ENCODE results near the gene CNGA3. TPM values are rescaled to one million over a fixed set of nuclear protein-coding genes. Genes with fewer than 3 reads are reported as not detected.
"Not testable (repeated sequence)": the region's sequence is repeated elsewhere in the genome, so short reads cannot be mapped to it uniquely, and the experiment has no call there.

Gene CNGA3
- total and polyA plus RNA-seq, 4 experiments from 2014 or later: not detected

DNA sequence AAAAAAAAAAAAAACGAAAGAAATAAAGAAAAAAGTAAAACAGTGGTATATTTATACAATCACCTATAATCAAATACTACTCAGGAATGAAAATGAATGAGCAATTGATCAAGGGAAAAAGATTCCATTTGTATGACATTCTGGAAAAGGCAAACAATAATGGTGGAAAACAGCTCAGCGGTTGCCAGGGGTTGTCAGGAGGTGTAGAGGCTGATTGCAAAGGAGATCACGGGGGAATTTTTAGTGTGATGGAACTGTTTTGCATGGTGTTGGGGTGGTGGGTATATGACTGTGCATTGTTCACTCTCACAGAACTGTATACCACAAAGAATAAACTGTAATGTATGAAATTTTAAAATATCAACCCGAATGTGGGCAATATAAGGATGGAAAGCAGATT, 52.9 kb downstream of the CNGA3 start:
- H3K9me3 Mint-ChIP-seq: no peaks in the 10 kb centered on the region
- no peaks in the 10 kb centered on the region for H3K4me1 ChIP-seq (ENCODE audit: insufficient read depth, low read length)
- DNase-seq: no peak
- no peak overlapping the region for H3K27ac ChIP-seq (ENCODE audit: low read depth, low read length)
- H3K27ac Mint-ChIP-seq: no peak overlapping the region
- no peak overlapping the region for H3K4me3 ChIP-seq (ENCODE audit: low read length in 2 of 2)
- peaks cover 21 to 22% of the 10 kb centered on the region in 2 donors for H3K27me3 Mint-ChIP-seq
- intact Hi-C loops (cut with micrococcal nuclease): no loop called here
- H3K27me3 ChIP-seq (ENCODE audit: insufficient read depth, low read length): no peaks in the 10 kb centered on the region
- H3K36me3 ChIP-seq (ENCODE audit: insufficient read depth, low read length): no peaks in the 10 kb centered on the region
- H3K4me3 Mint-ChIP-seq: no peak overlapping the region
- H3K9me3 ChIP-seq (ENCODE audit: control insufficient read depth in 1 of 2, low read length in 2 of 2): no peaks in the 10 kb centered on the region
- ChIA-PET POLR2A (ENCODE audit: partially characterized antibody) (no interaction called here), CTCF (ENCODE audit: partially characterized antibody) (no interaction called here)
- H3K4me1 Mint-ChIP-seq: no peaks in the 10 kb centered on the region
- H3K36me3 Mint-ChIP-seq: no peaks in the 10 kb centered on the region

DNA sequence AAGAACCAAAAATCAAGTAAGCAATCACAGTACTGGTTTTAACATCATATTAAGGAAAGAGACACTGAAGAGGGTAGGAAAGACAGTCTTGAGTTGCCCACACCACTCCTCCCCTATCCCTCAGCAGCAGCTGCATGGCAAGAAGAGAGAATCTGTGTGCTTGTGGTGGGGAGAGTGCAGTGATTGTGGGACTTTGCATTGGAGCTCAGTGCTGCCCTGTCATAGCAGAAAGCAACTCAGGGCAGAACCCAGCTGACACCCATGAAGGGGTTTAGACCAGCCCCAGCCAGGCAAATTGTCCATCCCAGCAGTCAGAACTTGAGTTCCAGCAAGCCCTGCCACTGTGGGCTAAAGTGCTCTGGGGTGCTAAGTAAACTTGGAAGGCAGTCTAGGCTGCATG, 57.6 kb downstream of the CNGA3 start:
- Histone ChIP-seq H3K27ac (ENCODE audit: low read depth, low read length) (no peak overlapping the region), H3K4me1 (ENCODE audit: insufficient read depth, low read length) (no peaks in the 10 kb centered on the region), H3K9me3 (ENCODE audit: control insufficient read depth in 1 of 2, low read length in 2 of 2) (no peaks in the 10 kb centered on the region), H3K4me3 (ENCODE audit: low read length in 2 of 2) (no peak overlapping the region), H3K27me3 (ENCODE audit: insufficient read depth, low read length) (no peaks in the 10 kb centered on the region), H3K36me3 (ENCODE audit: insufficient read depth, low read length) (no peaks in the 10 kb centered on the region)
- intact Hi-C loops (cut with micrococcal nuclease): no loop called here
- H3K27ac Mint-ChIP-seq: no peak overlapping the region
- no peak overlapping the region for H3K4me3 Mint-ChIP-seq
- peaks cover 9 to 11% of the 10 kb centered on the region in 2 donors for H3K27me3 Mint-ChIP-seq
- H3K36me3 Mint-ChIP-seq: no peaks in the 10 kb centered on the region
- no peaks in the 10 kb centered on the region for H3K4me1 Mint-ChIP-seq
- H3K9me3 Mint-ChIP-seq: no peaks in the 10 kb centered on the region
- ChIA-PET POLR2A (ENCODE audit: partially characterized antibody) (no interaction called here), CTCF (ENCODE audit: partially characterized antibody) (interaction anchor here (1.3 kb wide), 1 partner anchor 18 kb away, joined by 3 read pairs; no protein-coding TSS in a partner anchor)
- no peak for DNase-seq

DNA sequence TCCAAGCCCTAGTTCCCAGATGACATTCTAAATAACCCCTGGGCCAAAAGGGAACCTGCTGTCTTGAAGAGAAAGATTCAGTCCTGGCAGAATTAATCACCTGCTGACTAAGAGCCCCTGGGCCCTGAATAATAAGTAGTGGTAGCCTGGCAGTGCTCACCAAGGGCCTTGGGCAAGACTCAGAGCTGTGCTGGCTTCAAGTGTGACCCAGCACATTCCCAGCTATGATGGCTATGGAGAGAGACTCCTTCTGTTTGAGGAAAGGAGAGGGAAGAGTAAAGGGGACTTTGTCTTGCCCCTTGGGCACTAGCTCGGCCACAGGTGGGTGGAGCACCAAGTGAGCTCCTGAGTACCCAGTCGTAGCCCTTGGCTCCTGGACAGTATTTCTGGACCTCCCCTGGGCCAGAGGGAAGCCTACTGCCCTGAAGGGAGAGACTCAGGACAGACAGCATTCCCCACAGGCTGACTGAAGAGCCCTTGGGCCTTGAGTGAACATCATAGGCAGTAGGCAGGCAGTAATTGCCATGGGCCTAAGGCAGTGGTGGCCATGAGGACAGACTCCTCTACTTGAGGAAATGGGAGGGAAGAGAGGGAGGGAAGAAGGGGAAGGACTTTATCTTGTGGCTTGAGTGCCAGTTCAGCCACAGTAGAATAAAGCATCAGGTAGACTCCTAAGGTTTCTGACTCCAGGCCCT, 58.4 kb downstream of the CNGA3 start:
- Mint-ChIP-seq H3K4me1 (no peaks in the 10 kb centered on the region), H3K4me3 (no peak overlapping the region), H3K36me3 (no peaks in the 10 kb centered on the region), H3K27ac (peak overlapping the region in 1 of 7 donors; percentile 48), H3K27me3 (peaks cover 5 to 8% of the 10 kb centered on the region in 2 donors), H3K9me3 (no peaks in the 10 kb centered on the region)
- intact Hi-C loops (cut with micrococcal nuclease): no loop called here
- CTCF ChIA-PET (ENCODE audit: partially characterized antibody): interaction anchor here (1.3 kb wide), 1 partner anchor 19 kb away, joined by 3 read pairs; no protein-coding TSS in a partner anchor
- Histone ChIP-seq H3K27me3 (ENCODE audit: insufficient read depth, low read length) (no peaks in the 10 kb centered on the region), H3K27ac (ENCODE audit: low read depth, low read length) (no peak overlapping the region), H3K4me3 (ENCODE audit: low read length in 2 of 2) (no peak overlapping the region), H3K9me3 (ENCODE audit: control insufficient read depth in 1 of 2, low read length in 2 of 2) (no peaks in the 10 kb centered on the region), H3K36me3 (ENCODE audit: insufficient read depth, low read length) (no peaks in the 10 kb centered on the region), H3K4me1 (ENCODE audit: insufficient read depth, low read length) (no peaks in the 10 kb centered on the region)
- POLR2A ChIA-PET (ENCODE audit: partially characterized antibody): no interaction called here
- no peak for DNase-seq

GRCh38 chr2:98405301-98405700, 59.0 kb downstream of the CNGA3 start:
- POLR2A ChIA-PET (ENCODE audit: partially characterized antibody): interaction anchor here (0.7 kb wide), 1 partner anchor 56 kb away, joined by 3 read pairs; no protein-coding TSS in a partner anchor
- Mint-ChIP-seq H3K27ac (no peak overlapping the region), H3K4me3 (no peak overlapping the region), H3K27me3 (peaks cover 5% of the 10 kb centered on the region in 2 donors), H3K36me3 (no peaks in the 10 kb centered on the region), H3K9me3 (no peaks in the 10 kb centered on the region), H3K4me1 (no peaks in the 10 kb centered on the region)
- DNase-seq: no peak
- CTCF ChIA-PET (ENCODE audit: partially characterized antibody): no interaction called here
- intact Hi-C loops (cut with micrococcal nuclease): no loop called here
- Histone ChIP-seq H3K4me1 (ENCODE audit: insufficient read depth, low read length) (no peaks in the 10 kb centered on the region), H3K27me3 (ENCODE audit: insufficient read depth, low read length) (no peaks in the 10 kb centered on the region), H3K4me3 (ENCODE audit: low read length in 2 of 2) (no peak overlapping the region), H3K36me3 (ENCODE audit: insufficient read depth, low read length) (no peaks in the 10 kb centered on the region), H3K27ac (ENCODE audit: low read depth, low read length) (no peak overlapping the region), H3K9me3 (ENCODE audit: control insufficient read depth in 1 of 2, low read length in 2 of 2) (no peaks in the 10 kb centered on the region)

DNA sequence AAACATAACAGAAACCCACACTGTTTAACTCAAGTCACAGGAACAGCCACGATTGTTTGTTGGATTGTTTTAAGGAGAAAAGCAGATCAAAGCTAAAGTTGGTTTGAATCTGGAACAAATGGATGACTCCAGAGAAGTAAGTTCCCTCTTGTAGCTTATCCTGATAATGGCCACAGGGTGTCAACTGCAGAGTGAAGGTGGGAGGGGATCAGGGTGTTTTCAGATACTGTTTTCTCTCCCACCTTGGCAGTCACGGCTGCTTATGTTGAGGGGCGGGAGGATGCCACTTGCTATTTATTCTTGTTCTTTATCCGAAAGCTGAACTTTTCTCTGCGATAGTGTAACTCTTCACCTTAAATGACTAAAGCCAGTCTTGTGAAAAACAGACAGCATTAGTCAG, 61.9 kb downstream of the CNGA3 start:
- Mint-ChIP-seq H3K27me3 (no peaks in the 10 kb centered on the region), H3K36me3 (no peaks in the 10 kb centered on the region), H3K4me1 (peaks cover 0 to 6% (median 4%) of the 10 kb centered on the region in 4 donors), H3K27ac (no peak overlapping the region), H3K9me3 (no peaks in the 10 kb centered on the region), H3K4me3 (no peak overlapping the region)
- Histone ChIP-seq H3K27ac (ENCODE audit: low read depth, low read length) (no peak overlapping the region), H3K27me3 (ENCODE audit: insufficient read depth, low read length) (no peaks in the 10 kb centered on the region), H3K4me3 (ENCODE audit: low read length in 2 of 2) (no peak overlapping the region), H3K9me3 (ENCODE audit: control insufficient read depth in 1 of 2, low read length in 2 of 2) (no peaks in the 10 kb centered on the region), H3K36me3 (ENCODE audit: insufficient read depth, low read length) (no peaks in the 10 kb centered on the region), H3K4me1 (ENCODE audit: insufficient read depth, low read length) (peaks cover 6% of the 10 kb centered on the region)
- CTCF ChIA-PET (ENCODE audit: partially characterized antibody): interaction anchor here (0.8 to 1.5 kb wide), 2 partner anchors 63 to 111 kb away, joined by 3 to 4 read pairs; no protein-coding TSS in a partner anchor
- DNase-seq: no peak
- intact Hi-C loops (cut with micrococcal nuclease): no loop called here
- POLR2A ChIA-PET (ENCODE audit: partially characterized antibody): no interaction called here

DNA sequence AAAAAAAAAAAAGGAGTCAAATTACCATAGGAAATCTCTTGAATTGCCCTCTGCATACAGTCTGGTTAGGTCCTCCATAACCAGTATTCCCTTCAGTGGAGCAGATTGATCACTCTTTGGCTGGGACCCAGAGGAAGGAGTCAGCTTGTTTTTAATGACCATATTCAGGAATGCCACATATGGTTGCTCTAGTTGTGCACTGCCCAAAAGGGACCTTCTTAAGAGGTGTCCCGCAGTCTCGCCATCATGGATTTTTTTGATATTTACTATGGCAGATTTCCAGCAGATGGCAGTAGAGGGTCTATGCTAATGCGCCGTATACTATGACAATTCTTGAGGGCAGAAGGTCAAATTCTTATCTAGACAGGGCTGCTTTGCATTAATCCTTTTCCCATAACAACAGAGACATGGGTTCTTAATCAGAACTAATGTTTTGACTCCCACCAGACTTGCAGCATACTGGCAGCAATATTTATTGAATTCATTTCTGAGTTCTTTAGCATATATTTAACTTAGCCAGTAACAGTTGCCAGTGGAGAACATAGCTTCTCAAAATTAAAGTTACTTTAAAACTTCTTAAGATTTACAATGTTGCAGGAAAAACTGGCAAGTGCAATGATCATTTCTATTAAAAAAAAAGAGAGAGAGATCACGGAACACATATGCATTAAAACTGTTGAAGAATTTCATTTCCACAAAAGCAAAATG, 66.6 kb downstream of the CNGA3 start:
- H3K4me1 ChIP-seq (ENCODE audit: insufficient read depth, low read length): peaks cover 6% of the 10 kb centered on the region
- peaks cover 0 to 6% (median 4%) of the 10 kb centered on the region in 4 donors for H3K4me1 Mint-ChIP-seq
- peak overlapping the region in 1 of 7 donors; percentile 82 for H3K27ac Mint-ChIP-seq
- peak; percentile 57 to 78 (median 72) for DNase-seq
- H3K4me3 ChIP-seq (ENCODE audit: low read length in 2 of 2): no peak overlapping the region
- no peak overlapping the region for H3K27ac ChIP-seq (ENCODE audit: low read depth, low read length)
- H3K9me3 ChIP-seq (ENCODE audit: control insufficient read depth in 1 of 2, low read length in 2 of 2): no peaks in the 10 kb centered on the region
- intact Hi-C loops (cut with micrococcal nuclease): loop anchor here (1.0 to 2.0 kb wide), 4 partner anchors 32 to 188 kb away; partner anchors contain the start of gene INPP4A
- H3K27me3 Mint-ChIP-seq: no peaks in the 10 kb centered on the region
- peaks cover 0 to 4% (median 3%) of the 10 kb centered on the region in 8 donors for H3K9me3 Mint-ChIP-seq
- ChIA-PET CTCF (ENCODE audit: partially characterized antibody) (interaction anchor here (0.6 to 3.0 kb wide), 39 partner anchors 10 to 639 kb away, joined by 3 to 44 read pairs (median 4); no protein-coding TSS in a partner anchor), POLR2A (ENCODE audit: partially characterized antibody) (interaction anchor here (0.5 to 1.2 kb wide), 4 partner anchors 51 to 194 kb away, joined by 3 to 5 read pairs (median 3); no protein-coding TSS in a partner anchor)
- H3K27me3 ChIP-seq (ENCODE audit: insufficient read depth, low read length): no peaks in the 10 kb centered on the region
- no peaks in the 10 kb centered on the region for H3K36me3 Mint-ChIP-seq
- no peaks in the 10 kb centered on the region for H3K36me3 ChIP-seq (ENCODE audit: insufficient read depth, low read length)
- H3K4me3 Mint-ChIP-seq: no peak overlapping the region

GRCh38 chr2:98414246-98414645, 68.0 kb downstream of the CNGA3 start:
- H3K27me3 Mint-ChIP-seq; H3K27me3 ChIP-seq (ENCODE audit: insufficient read depth, low read length); H3K9me3 ChIP-seq (ENCODE audit: control insufficient read depth in 1 of 2, low read length in 2 of 2); H3K4me1 Mint-ChIP-seq; H3K4me3 ChIP-seq (ENCODE audit: low read length in 2 of 2); POLR2A ChIA-PET (ENCODE audit: partially characterized antibody); H3K27ac ChIP-seq (ENCODE audit: low read depth, low read length); H3K36me3 ChIP-seq (ENCODE audit: insufficient read depth, low read length); intact Hi-C loops (cut with micrococcal nuclease); H3K4me3 Mint-ChIP-seq; DNase-seq; CTCF ChIA-PET (ENCODE audit: partially characterized antibody); H3K4me1 ChIP-seq (ENCODE audit: insufficient read depth, low read length); H3K36me3 Mint-ChIP-seq; H3K9me3 Mint-ChIP-seq: not testable (repeated sequence)
- peak overlapping the region in 3 of 7 donors; percentile 11 to 82 (median 58) for H3K27ac Mint-ChIP-seq
